ENCODE data around the gene ARPC1A. TPM values are rescaled to one million over a fixed set of nuclear protein-coding genes. Genes with fewer than 3 reads are reported as not detected.
"Not testable (repeated sequence)": the region's sequence is repeated elsewhere in the genome, so short reads cannot be mapped to it uniquely, and the experiment has no call there.

Gene ARPC1A
- polyA plus RNA-seq, 1 of the 3 experiments (the other 2 are of a cell fraction), result 306 TPM

- DNase-seq, result no peak
- CTCF ChIA-PET, result interaction anchor here (1.4 to 2.1 kb wide), 2 partner anchors 24 to 300 kb away, joined by 4 to 5 read pairs; no protein-coding TSS in a partner anchor
These were observed 15.0 kb downstream of the ARPC1A start for GRCh38 chr7:99340659-99341058.

DNA sequence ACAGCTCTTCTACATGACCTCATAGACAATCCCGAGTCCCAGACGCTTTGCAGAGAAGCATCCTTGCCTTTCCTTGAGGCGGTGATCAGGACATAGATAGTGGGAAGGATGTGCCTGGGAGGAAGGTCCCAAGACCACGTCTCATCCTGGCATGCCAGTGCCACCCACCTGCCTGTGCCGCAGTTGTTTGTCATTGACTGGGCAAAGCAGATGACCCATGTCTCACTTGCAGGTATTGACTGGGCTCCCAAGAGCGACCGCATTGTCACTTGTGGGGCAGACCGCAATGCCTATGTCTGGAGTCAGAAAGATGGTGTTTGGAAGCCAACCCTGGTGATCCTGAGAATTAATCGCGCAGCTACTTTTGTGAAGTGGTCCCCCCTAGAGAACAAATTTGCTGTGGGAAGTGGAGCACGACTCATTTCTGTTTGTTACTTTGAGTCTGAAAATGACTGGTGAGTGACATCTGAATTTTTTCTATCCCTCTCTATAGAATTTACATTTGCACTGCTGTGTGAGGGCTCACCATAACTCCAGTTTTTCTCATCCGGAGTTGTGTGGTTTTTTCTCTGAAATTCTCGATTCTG lies 18.5 kb downstream of the ARPC1A start:
- TF ChIP-seq FOXM1 (IDR thresholded peaks at IDR 0.05; ENCODE audit: low read depth) (no peak), GATA2 (CRISPR knock-in tag; IDR thresholded peaks at IDR 0.05) (no peak), RFX5 (IDR thresholded peaks at IDR 0.05; ENCODE audit: low read length) (no peak), TCF12 (IDR thresholded peaks at IDR 0.05) (no peak), FOXJ3 (CRISPR knock-in tag; IDR thresholded peaks at IDR 0.05) (no peak), REST (IDR thresholded peaks at IDR 0.05; ENCODE audit: low read depth, low read length) (no peak), ZBTB33 (IDR thresholded peaks at IDR 0.05; ENCODE audit: borderline replicate concordance, low read depth) (no peak)
- TF ChIP-seq, protein P1, sequence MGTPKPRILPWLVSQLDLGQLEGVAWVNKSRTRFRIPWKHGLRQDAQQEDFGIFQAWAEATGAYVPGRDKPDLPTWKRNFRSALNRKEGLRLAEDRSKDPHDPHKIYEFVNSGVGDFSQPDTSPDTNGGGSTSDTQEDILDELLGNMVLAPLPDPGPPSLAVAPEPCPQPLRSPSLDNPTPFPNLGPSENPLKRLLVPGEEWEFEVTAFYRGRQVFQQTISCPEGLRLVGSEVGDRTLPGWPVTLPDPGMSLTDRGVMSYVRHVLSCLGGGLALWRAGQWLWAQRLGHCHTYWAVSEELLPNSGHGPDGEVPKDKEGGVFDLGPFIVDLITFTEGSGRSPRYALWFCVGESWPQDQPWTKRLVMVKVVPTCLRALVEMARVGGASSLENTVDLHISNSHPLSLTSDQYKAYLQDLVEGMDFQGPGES (IDR thresholded peaks at IDR 0.05; ENCODE audit: low read depth, low read length), result no peak

More at GRCh38 chr7:99340659-99341058, 15.0 kb downstream of the ARPC1A start:
- POLR2A ChIA-PET, result no interaction called here
- TF ChIP-seq RAD21 (IDR thresholded peaks at IDR 0.05; ENCODE audit: low read length) (no peak), RXRA (IDR thresholded peaks at IDR 0.05; ENCODE audit: borderline replicate concordance, low read depth) (no peak), ELF1 (IDR thresholded peaks at IDR 0.05) (no peak), TAF1 (IDR thresholded peaks at IDR 0.05; ENCODE audit: borderline replicate concordance, low read depth, low read length) (no peak), EZH2phosphoT487 (IDR thresholded peaks at IDR 0.05; ENCODE audit: borderline replicate concordance, low read depth) (no peak), NFIC (IDR thresholded peaks at IDR 0.05; ENCODE audit: borderline replicate concordance) (no peak), FOXM1 (IDR thresholded peaks at IDR 0.05; ENCODE audit: low read depth) (no peak)
- Histone ChIP-seq H3K9ac (no peak overlapping the region), H3F3A (replicated peaks; ENCODE audit: insufficient read depth) (peaks cover 11% of the 10 kb centered on the region), H3K27ac (ENCODE audit: low read depth in 2 of 2, low read length in 1 of 2) (no peak overlapping the region), H2AFZ (ENCODE audit: low read depth) (no peak overlapping the region), H3K27me3 (ENCODE audit: insufficient read depth) (no peaks in the 10 kb centered on the region), H3K4me3 (ENCODE audit: low read depth in 2 of 2, low read length in 1 of 2) (no peak overlapping the region), H3K79me2 (ENCODE audit: insufficient read depth) (peaks cover 29% of the 10 kb centered on the region), H3K4me1 (ENCODE audit: control insufficient read depth in 1 of 2, insufficient read depth in 2 of 2, low read depth in 1 of 2, low read length in 1 of 2) (no peaks in the 10 kb centered on the region), H3K9me2 (no peaks in the 10 kb centered on the region), H3K4me2 (no peak overlapping the region), H4K20me1 (ENCODE audit: insufficient read depth) (peaks cover 3% of the 10 kb centered on the region; the same call in 1 of the 2 replicates), H3K9me3 (no peaks in the 10 kb centered on the region), H3K36me3 (replicated peaks in 1 of 2; ENCODE audit: control insufficient read depth in 1 of 2, insufficient read depth in 2 of 2, low read length in 1 of 2) (peaks cover 61 to 91% of the 10 kb centered on the region in 2 experiments)
- WGBS (ENCODE audit: low lambda C conversion rate), result 95% methylated on average over 3 of the region's 3 CpGs

DNA sequence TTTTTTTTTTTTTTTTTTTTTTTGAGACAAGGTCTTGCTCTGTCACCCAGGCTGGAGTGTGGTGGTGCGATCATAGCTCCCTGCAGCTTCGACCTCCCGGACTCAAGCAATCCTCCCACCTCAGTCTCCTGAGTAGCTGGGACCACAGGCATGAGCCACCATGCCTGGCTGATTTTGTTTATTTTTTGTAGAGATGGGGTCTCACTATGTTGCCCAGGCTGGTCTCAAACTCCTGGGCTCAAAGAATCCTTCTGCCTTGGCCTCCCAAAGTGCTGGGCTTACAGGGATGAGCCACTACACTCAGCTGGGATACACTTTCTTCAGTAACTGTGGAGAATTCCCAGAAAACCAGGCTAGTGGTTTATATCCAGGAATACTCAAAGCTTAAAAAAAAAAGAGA lies 24.9 kb downstream of the ARPC1A start:
- CTCF ChIA-PET, result interaction anchor here (0.9 to 1.5 kb wide), 4 partner anchors 11 to 65 kb away, joined by 3 read pairs; no protein-coding TSS in a partner anchor
- H3K9me2 ChIP-seq; POLR2A ChIA-PET; H3K9me3 ChIP-seq; H2AFZ ChIP-seq (ENCODE audit: low read depth); H3K4me1 ChIP-seq (ENCODE audit: control insufficient read depth in 1 of 2, insufficient read depth in 2 of 2, low read depth in 1 of 2, low read length in 1 of 2); H3K9ac ChIP-seq; H3K27ac ChIP-seq (ENCODE audit: low read depth in 2 of 2, low read length in 1 of 2); H3F3A ChIP-seq (replicated peaks; ENCODE audit: insufficient read depth); H4K20me1 ChIP-seq (ENCODE audit: insufficient read depth); H3K27me3 ChIP-seq (ENCODE audit: insufficient read depth); H3K4me3 ChIP-seq (ENCODE audit: low read depth in 2 of 2, low read length in 1 of 2); H3K4me2 ChIP-seq; DNase-seq; H3K79me2 ChIP-seq (ENCODE audit: insufficient read depth): not testable (repeated sequence)
- WGBS (ENCODE audit: low lambda C conversion rate), result 98% methylated on average over 3 of the region's 3 CpGs
- peaks cover 44 to 73% of the 10 kb centered on the region in 2 experiments for H3K36me3 ChIP-seq (replicated peaks in 1 of 2; ENCODE audit: control insufficient read depth in 1 of 2, insufficient read depth in 2 of 2, low read length in 1 of 2)

More for the DNA sequence above, 18.5 kb downstream of the ARPC1A start:
- H3F3A ChIP-seq (replicated peaks; ENCODE audit: insufficient read depth), result peaks cover 11% of the 10 kb centered on the region
- peaks cover 13% of the 10 kb centered on the region; the same call in 1 of the 2 replicates for H3K79me2 ChIP-seq (ENCODE audit: insufficient read depth)
- no peak overlapping the region for H3K9ac ChIP-seq
- no peaks in the 10 kb centered on the region for H3K4me1 ChIP-seq (ENCODE audit: control insufficient read depth in 1 of 2, insufficient read depth in 2 of 2, low read depth in 1 of 2, low read length in 1 of 2)
- no peaks in the 10 kb centered on the region for H3K27me3 ChIP-seq (ENCODE audit: insufficient read depth)
- H3K9me3 ChIP-seq, result no peaks in the 10 kb centered on the region
- 98% methylated on average over 12 of the region's 13 CpGs for WGBS (ENCODE audit: low lambda C conversion rate)
- no peak overlapping the region for H3K4me2 ChIP-seq
- H4K20me1 ChIP-seq (ENCODE audit: insufficient read depth), result peaks cover 3% of the 10 kb centered on the region; the same call in 1 of the 2 replicates
- no peaks in the 10 kb centered on the region for H3K9me2 ChIP-seq
- H3K27ac ChIP-seq (ENCODE audit: low read depth in 2 of 2, low read length in 1 of 2), result no peak overlapping the region
- no peak for DNase-seq
- ChIA-PET POLR2A (no interaction called here), CTCF (interaction anchor here (0.7 to 2.8 kb wide), 2 partner anchors 58 to 304 kb away, joined by 3 to 7 read pairs; no protein-coding TSS in a partner anchor)
- H2AFZ ChIP-seq (ENCODE audit: low read depth), result no peak overlapping the region
- no peak overlapping the region for H3K4me3 ChIP-seq (ENCODE audit: low read depth in 2 of 2, low read length in 1 of 2)
- peaks cover 57 to 93% of the 10 kb centered on the region in 2 experiments for H3K36me3 ChIP-seq (replicated peaks in 1 of 2; ENCODE audit: control insufficient read depth in 1 of 2, insufficient read depth in 2 of 2, low read length in 1 of 2)

All from SK-N-SH (cell line).